HG02938 (cell line): Measurements from ENCODE around the gene MYL10.
"Not testable (repeated sequence)": the region's sequence is repeated elsewhere in the genome, so short reads cannot be mapped to it uniquely, and the experiment has no call there.

Experiments used
- ATAC-seq: cut with Tn5 transposase; IDR thresholded peaks from one replicate; pipeline ENCODE4 v1.9.1; 2021; ENCODE audit warnings: mild to moderate bottlenecking, moderate library complexity; ENCODE audit not compliant: unreplicated experiment

Gene MYL10

GRCh38 chr7:101620991-101621390, 8.1 kb downstream of the MYL10 start:
- ATAC-seq, result no peak

GRCh38 chr7:101620395-101620794, 8.7 kb downstream of the MYL10 start:
- no peak for ATAC-seq

DNA sequence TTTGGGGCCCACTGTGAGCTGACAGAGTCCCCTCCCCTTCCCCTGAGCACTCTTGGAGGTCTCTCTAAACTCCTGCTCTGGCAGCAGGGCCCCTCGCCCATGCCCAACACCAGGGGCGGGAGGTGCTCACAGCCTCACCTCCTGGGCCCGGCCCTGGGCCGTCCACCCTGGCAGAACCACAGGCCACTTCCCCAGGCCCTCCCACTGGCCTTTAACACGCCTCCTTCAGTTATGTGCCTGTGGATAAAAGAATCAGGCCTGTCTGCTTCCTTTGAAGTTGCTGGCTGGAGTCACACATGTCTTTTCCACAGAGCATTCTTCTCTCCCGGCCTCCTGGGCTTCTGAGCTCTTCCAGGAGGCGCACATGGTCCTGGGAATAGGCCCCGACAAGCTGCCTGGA, 10.2 kb downstream of the MYL10 start:
- no peak for ATAC-seq

GRCh38 chr7:101618207-101618839, 10.8 kb downstream of the MYL10 start:
- no peak for ATAC-seq

- ATAC-seq, result no peak
Measured at GRCh38 chr7:101617451-101618206, 11.5 kb downstream of the MYL10 start.

DNA sequence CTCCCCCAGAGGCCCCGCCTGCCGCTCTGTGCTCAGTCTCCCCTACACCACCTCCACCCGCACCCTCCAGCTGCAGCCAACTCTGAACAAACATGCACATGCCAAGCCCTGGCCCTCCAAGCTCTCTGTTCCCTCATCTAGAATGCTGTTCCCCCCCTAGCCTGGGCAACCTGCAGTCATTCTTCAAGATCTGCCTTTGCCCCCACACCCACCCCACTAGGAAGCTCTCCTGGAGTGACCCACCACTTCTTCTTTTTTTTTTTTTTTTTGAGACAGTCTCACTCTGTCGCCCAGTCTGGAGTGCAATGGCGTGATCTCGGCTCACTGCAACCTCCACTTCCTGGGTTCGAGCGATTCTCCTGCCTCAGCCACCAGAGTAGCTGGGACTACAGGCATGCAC, 13.7 kb downstream of the MYL10 start:
- ATAC-seq, result no peak

DNA sequence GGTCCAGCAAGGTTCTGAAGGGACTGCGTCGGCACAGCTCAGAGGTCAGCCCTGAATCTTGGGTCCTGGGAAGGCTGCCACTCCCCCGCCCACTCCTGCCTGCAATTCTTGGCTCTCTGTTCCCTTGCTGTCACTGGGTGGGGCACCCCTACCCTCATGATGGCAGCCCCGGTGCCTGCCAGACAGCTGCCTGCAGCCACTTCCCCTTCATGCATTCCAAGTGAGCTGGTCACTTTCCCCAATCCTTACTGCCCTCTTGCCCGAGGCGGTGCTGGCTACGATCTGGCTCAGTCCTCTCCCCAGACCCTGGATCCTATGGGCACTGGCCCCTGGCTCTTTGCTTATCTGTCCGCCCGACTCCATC, 14.2 kb downstream of the MYL10 start:
- ATAC-seq, result no peak

- ATAC-seq, result no peak
Measured at GRCh38 chr7:101614098-101614938, 14.8 kb downstream of the MYL10 start.

- ATAC-seq, result no peak
Measured at GRCh38 chr7:101612885-101613515, 16.1 kb downstream of the MYL10 start.

GRCh38 chr7:101608772-101609713, 20.1 kb downstream of the MYL10 start:
- no peak for ATAC-seq

DNA sequence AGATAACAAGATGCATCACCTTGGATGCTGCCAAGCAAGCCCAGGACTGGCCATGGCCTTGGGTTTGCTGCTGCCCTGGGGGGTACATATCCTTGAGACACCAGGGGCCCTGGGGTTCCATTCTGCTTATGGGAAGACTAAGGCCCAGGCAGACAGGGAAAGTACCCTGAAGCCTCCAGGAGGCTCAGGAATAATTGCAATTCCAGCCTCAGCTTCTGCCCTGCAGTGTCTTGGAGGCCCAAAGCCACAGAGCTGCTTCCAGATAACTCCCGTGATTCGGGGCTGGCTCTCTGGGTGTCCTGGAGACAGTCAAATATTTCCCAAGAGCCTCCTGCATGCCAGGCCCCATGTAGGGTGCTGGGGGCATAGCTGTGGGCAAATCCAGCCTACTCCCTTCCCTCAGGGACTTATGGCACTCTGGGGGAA, 22.6 kb downstream of the MYL10 start:
- ATAC-seq, result no peak

- no peak for ATAC-seq
Measured at GRCh38 chr7:101605611-101606497, 23.2 kb downstream of the MYL10 start.

DNA sequence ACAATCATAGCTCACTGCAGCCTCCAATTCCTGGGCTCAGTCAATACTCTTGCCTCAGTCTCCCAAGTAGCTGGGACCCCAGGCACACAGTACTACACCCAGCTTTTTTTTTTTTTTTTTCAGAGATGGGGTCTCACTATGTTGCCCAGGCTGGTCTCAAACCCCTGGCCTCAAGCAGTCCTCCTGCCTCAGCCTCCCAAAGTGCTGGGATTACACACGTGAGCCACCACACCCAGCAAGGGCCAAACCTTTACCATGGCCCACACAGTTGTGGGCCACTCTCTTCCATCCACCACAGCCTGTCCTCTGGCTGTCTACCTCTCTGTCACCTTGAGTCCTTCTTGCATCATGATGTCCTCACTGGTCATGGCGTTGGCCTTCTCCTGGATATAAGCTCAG, 24.2 kb downstream of the MYL10 start:
- not testable (repeated sequence) for ATAC-seq

DNA sequence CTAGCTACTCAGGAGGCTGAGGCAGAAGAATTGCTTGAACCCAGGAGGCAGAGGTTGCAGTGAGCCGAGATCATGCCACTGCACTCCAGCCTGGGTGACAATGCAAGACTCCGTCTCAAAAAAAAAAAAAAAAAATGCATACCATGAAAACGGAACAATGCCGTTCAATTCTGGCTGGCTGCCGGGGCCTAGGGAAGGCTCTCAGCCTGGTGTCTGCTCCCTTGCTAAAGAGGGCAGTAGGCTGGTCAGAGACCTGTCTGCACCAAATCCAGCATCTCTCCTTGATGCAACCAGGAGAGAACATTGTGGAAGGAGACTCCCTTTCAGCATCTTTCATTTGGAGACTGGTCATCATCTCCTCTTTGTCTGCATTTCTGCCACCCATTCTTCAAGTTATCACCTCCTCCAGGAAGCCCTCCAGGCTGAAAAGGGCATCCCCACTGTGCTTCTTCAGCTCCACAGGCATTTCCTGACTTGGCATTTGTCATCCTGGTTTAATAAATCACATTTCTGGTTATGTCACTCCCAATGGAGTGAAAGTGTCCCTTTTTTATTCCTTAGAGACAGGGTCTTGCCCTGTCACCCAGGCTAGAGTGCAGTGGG, 24.7 kb downstream of the MYL10 start:
- no peak for ATAC-seq

DNA sequence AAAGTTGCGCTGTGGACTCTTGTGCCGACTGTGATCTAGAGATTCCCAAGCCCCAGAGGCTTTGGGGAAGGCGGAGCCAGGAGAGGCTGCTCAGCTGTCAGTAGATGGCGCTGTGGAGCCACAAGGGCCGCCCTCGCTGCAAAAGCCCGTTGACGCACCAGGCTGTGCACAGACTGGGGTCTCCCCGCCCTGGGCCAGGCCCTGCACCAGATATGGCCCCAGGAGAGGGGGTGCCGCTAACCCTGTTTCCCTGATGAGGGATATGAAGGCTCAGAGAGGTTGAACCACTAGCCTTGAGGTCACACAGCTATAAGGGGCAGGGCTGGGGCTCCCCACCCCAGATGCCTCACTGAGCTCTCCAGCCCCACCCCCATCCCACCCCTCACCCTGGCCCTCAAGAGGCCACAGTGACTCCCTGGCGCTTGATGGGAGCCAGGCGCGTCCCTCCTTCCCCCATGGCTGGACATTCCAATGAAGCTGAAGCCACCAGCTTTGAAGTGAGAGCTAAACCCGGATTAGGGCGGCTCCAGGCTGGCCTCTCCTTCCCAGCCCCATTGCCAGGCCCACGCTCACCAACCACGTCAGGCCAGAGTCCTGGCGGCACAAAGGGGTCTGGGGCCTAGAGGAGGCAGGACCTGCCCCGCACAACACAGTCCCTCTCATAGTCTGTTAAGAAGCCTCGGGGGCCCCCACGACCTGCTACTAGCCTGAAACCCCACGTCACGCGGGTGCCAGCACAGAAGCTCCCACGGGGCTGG, 26.4 kb downstream of the MYL10 start:
- ATAC-seq, result no peak

DNA sequence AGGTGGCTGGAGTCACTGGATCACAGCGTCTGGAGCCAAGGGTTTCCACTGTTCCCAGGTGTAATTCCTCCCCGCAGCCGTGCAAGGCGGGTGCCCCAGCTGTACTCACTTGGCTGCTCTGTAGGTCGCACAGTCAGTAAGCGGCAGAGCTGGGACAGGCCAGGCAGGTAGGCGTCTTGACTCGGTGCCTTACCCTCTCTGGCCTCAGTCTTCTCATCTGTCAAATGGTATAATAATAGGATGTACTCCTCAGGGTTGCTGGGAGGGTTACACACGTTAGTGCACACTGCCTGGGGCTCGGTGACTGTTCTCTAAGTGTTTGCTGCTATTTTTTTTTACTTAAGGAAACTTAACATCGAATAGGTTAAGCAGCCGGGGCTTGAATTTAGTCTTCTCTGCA, 27.0 kb downstream of the MYL10 start:
- no peak for ATAC-seq

DNA sequence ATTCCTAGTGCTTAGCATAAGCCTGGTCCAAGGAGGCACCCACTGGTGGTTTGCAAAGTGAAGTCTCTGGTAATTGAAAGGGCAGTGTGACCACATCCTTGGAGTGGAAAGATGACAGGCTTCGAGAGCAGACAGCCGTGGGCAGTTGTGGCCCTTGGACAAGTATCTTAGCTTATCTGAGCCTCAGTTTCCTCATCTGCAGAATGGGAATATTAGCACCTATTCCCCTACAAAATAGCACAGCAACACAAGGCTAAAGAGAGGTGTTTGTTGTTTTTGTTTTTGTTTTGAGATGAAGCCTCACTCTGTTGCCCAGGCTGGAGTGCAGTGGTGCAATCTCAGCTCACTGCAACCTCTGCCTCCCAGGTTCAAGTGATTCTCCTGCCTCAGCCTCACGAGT, 29.3 kb downstream of the MYL10 start:
- ATAC-seq, result no peak
